ENCODE data around the gene BCL11A.

DNA sequence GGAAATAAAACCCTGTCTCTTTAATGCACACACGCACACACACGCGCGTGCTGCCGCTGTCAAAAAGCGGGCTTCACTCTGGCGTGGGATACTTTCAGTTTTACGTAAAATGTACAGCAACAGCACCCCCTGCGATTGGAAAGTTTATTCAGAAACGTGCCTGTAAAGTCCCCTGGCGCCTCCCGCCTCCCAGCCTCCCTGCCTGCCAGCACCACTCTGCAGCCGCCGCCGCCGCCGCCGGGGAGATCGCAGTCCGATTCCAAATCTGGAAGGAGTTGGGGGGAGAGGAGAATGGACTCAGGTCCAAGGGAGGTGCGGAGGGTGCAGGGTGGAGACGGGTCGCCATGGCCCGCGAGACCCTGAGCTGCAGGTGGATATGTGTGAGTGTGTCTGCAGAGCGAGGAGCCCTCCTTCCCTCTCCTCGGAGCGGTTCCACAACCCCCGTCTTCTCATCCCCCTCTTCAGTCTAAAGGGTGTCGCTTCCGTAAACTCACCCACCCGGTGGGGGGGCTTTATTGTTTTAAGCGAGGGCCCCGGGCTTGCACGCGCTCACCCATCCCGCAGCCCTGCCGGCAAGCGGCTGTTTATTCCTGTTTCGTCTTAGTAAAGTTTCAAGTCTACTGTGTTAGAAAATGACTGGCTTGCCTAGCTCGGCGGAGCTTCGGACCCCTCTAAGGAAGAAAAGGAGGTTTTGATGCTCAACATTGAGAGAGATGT is 1.8 kb upstream of the BCL11A start:
- TF ChIP-seq TEAD4 (IDR thresholded peaks at IDR 0.05) (no peak), ZBTB7A (IDR thresholded peaks at IDR 0.05; ENCODE audit: low read depth) (no peak), RAD21 (IDR thresholded peaks at IDR 0.05; ENCODE audit: low read depth) (peak; percentile 9; the same call in 1 of the 2 replicates), TAF1 (IDR thresholded peaks at IDR 0.05; ENCODE audit: low read depth) (no peak), CREB1 (IDR thresholded peaks at IDR 0.05; ENCODE audit: low read depth) (no peak)

Measured in Ishikawa (cell line).